Measurements from ENCODE around the gene LMAN2.
A peak's percentile ranks its signal among the peaks of the same experiment; 100 is the strongest.

Gene LMAN2

DNA sequence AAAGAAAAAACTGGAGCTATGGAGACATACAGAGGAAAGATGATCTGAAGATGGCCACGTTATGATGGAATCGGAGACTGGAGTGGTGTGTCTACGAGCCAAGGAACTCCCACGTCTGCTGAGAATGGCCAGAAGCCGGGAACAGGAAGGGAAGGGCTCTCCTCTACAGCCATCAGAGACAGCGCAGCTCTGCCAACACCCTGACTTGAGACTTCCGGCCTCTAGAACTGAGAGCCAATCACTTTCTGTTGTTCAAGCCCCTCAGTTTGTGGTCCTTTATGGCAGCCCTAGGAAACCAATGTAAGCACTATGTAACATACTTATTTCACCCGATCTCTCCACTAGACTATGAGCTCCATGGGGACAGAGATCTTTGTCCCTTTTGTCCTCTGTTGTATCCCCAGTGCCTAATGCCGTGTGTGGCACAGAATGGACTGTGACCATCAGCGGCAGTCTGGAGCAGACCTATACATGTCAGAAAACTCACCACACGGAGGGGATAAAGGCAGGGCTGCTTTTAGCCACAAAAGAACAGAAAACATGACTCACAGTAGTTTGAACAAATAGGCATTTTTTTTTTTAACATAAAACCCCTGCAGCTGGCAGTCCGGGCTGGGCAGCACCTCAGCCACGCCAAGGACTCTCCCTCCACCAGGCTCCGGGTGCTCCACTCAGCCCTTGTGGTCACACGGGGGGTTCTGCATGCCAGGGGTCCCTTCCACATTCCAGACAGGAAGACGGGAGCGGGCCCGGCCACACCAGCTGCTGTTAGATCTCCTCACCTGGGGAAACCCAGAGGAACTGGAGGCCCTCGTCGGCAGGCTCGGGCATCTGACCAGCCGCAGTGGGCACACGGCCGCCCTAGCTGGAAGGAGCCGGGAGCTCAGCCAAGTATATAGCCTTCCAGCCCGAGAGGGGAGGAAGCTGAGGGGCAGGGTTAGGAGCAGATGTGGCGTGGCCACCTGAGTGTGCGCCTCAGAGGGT lies 23.6 kb downstream of the LMAN2 start:
- DNase-seq (ENCODE audit: extremely low read depth, low read depth), result no peak
- TF ChIP-seq CTCF (IDR thresholded peaks at IDR 0.05; ENCODE audit: low read depth, low read length), result no peak

DNA sequence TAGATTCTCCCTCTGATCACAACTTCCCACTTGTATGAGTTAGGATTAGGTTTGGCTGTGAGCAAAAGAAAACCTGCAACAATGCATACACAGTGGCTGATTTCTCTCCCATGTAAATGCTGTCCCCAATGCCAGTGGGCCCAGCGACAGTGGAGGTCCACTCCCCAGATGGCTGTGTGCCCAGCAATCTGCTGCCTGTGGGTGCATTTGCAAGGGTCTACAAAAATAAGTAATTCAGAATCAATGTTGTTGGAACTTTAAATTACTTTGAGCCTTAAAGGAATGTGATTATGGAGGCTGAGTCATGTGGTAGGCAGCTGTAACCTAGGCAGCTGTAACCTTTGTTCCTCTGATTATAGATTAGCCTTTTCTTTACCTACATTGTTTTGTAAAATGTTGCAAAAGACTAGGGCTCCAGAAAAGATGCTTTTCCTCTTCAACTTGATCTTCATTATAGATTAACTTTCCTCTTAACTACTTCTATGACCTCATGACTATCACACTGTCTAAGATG lies 25.5 kb downstream of the LMAN2 start:
- DNase-seq (ENCODE audit: extremely low read depth, low read depth), result no peak
- no peak for TF ChIP-seq CTCF (IDR thresholded peaks at IDR 0.05; ENCODE audit: low read depth, low read length)

DNA sequence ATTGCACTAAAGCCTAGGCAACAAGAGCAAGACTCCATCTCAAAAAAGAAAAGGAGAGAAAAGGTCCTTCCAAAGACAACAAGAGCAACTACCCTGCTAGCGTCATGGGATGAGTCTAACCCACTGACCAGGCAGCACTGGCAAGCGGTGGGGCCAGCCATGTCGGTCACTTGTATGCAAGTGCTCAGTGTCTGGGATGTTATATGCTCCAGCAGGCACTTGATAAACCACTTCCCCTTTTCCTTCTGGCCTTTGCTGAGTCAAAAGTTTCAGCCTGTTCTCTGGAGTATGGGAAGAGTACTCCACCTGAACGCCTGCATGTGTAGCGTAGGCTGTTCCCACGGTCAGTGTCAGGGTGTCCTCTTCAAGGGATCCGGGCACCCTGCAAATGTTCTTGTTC lies 30.6 kb downstream of the LMAN2 start:
- no peak for TF ChIP-seq CTCF (IDR thresholded peaks at IDR 0.05; ENCODE audit: low read depth, low read length)
- no peak for DNase-seq (ENCODE audit: extremely low read depth, low read depth)

- no peak for DNase-seq (ENCODE audit: extremely low read depth, low read depth)
- no peak for TF ChIP-seq CTCF (IDR thresholded peaks at IDR 0.05; ENCODE audit: low read depth, low read length)
These were observed 31.4 kb downstream of the LMAN2 start for GRCh38 chr5:177319913-177320588.

- peak; percentile 50 for DNase-seq (ENCODE audit: extremely low read depth, low read depth)
- peak; percentile 86 for TF ChIP-seq CTCF (IDR thresholded peaks at IDR 0.05; ENCODE audit: low read depth, low read length)
These were observed 33.5 kb downstream of the LMAN2 start for GRCh38 chr5:177317959-177318377.

DNA sequence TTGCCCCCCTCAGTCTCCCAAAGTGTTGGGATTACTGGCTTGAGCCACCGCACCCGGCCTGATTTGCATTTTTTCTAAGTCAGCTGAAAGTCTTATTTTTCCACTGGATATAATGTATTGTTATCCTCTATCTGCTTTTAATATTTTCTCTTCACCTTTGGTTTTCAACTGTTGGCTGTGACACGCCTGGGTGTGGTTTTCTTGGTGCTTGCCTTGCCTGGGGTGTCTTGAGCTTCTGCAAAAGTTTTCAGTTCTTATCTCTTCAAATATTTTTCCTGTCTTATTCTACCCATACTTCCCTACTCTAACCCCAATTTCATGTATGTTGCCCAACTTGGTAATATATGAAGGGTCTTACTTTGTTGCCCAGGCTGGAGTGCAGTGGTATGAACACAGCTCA lies 35.5 kb downstream of the LMAN2 start:
- TF ChIP-seq CTCF (IDR thresholded peaks at IDR 0.05; ENCODE audit: low read depth, low read length), result no peak
- DNase-seq (ENCODE audit: extremely low read depth, low read depth), result no peak

DNA sequence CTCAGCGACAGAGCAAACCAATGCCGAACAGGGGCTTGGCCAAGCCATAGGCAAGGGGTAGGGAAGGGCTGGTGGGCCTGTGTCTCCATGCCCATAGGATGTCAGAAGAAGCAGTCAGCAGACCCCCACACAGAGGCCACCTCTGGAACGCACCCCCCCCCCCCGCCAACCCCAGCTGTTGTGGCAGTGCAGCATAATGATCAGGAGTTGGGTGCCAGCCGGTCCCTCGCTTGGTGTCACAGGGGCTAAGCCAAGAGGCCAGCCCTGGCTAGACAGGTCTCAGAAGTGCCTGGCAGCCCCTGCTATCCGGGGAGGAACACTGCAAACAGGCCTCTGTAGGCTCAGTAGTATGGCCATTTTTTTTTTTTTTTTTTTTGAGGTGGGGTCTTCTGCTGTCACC lies 36.1 kb downstream of the LMAN2 start:
- no peak for TF ChIP-seq CTCF (IDR thresholded peaks at IDR 0.05; ENCODE audit: low read depth, low read length)
- DNase-seq (ENCODE audit: extremely low read depth, low read depth), result no peak

Measured in AG09319 (cell line).